Adrenal gland (tissue), 12 donors: ENCODE data around the gene RHEB. TPM values are rescaled to one million over a fixed set of nuclear protein-coding genes. Genes with fewer than 3 reads are reported as not detected.

ENCODE experiments used
- DNase-seq, 7 donors: peaks; one replicate each; pipeline ENCODE4 v3.0.0-alpha.2; 2019 to 2020
- H3K27ac ChIP-seq, 5 donors: fragments of 200-600 bp; sonication (generic) in 4 of 5; 1 replicate in 3 of 5; 2 replicates in 2 of 5; pipeline versions ENCODE4 v1.5.1 to v1.8.0; 2016 to 2020; ENCODE audit warnings: mild to moderate bottlenecking in 1 of 5
- H3K27me3 ChIP-seq: fragments of 200-600 bp; 2 replicates; pipeline ENCODE4 v1.8.0; 2021
- H3K36me3 ChIP-seq, 2 donors: fragments of 200-600 bp; replicated peaks in 1 of 2; 1 replicate in 1 of 2; 2 replicates in 1 of 2; pipeline versions ENCODE4 v1.5.1 to v1.8.0; 2018 to 2022
- H3K4me1 ChIP-seq, 2 donors: fragments of 200-600 bp; replicated peaks in 1 of 2; 1 replicate in 1 of 2; 2 replicates in 1 of 2; pipeline versions ENCODE4 v1.5.1 to v1.8.0; 2018 to 2021
- H3K4me3 ChIP-seq, 4 donors: fragments of 200-600 bp; sonication (generic) in 3 of 4; one replicate each; pipeline ENCODE4 v1.5.1; 2016 to 2018
- H3K9me3 ChIP-seq, 3 donors: fragments of 200-600 bp; sonication (generic) in 1 of 3; replicated peaks in 1 of 3; 1 replicate in 2 of 3; 2 replicates in 1 of 3; pipeline versions ENCODE4 v1.5.1 to v1.8.0; 2016 to 2021
- POLR2A ChIP-seq, 2 donors: fragments of 450-650 bp; IDR thresholded peaks; one replicate each; pipeline ENCODE4 v1.6.1; 2017; ENCODE audit warnings: antibody characterized with exemption in 2 of 2, mild to moderate bottlenecking in 2 of 2, moderate library complexity in 1 of 2
- WGBS, 4 donors: extraction: QIAGEN DNeasy Blood & Tissue Kit in 2 of 4; methylation state at CpG; one replicate each; pipeline versions ENCODE4 v1.1.5 to v1.1.7; 2013 to 2017; 5-methylcytosine and 5-hydroxymethylcytosine counted together
- intact Hi-C, 2 donors: fragments of 100-400 bp; cut with DNase I; formaldehyde crosslinking; loops; one replicate each; pipeline versions ENCODE4 v1.14.1 to v1.15.0; 2022 to 2023
- polyA plus RNA-seq, 3 donors: library from polyadenylated mRNA; stranded (reverse); fragments of 200-250 nt in 2 of 3; fragments of 350-450 nt in 1 of 3; fragmentation: Illumina TruSeq in 1 of 3; extraction: RNeasy Lipid Tissue Mini Kit (QIAGEN cat#74804) in 1 of 3; gene quantifications; one replicate each; pipeline ENCODE4 v1.2.3, GENCODE V29; 2013 to 2014
- total RNA-seq, 9 donors: library from RNA; depleted of rRNA in 4 of 9; stranded (reverse); fragments of >200 nt in 4 of 9; fragments of 120-200 nt in 1 of 9; fragmentation: NEBNext Ultra II Directional in 1 of 9; extraction: Animal tissue kit (Norgen Biotek cat#: 25700) in 1 of 9; gene quantifications; one replicate each; pipeline versions ENCODE4 v1.1.0 to v1.2.4, GENCODE V29; 2013 to 2023
- TF ChIP-seq, protein P1 (sequence below), 6 experiments: fragments of 450-650 bp in 4 of 6; fragments of 200-600 bp in 2 of 6; sonication (generic) in 1 of 6; IDR thresholded peaks; 1 replicate in 5 of 6; 2 replicates in 1 of 6; pipeline versions ENCODE4 v1.5.1 to v1.8.0; 2016 to 2021; ENCODE audit warnings: antibody characterized with exemption in 6 of 6, mild to moderate bottlenecking in 2 of 6, moderate library complexity in 1 of 6
- donor health status: healthy with polysubstance abuse.
- donor health status: Bipolar disorder and iron deficiency.
- donor health status: DM: yes; HTN: yes; CAD: no.
- donor health status: DM: no; HTN: no; CAD: no.
- donor health status: DM: no; HTN: no; CAD: no.
- donor health status: DM: yes; HTN: yes; CAD: no.

RHEB gene
- total and polyA plus RNA-seq, 12 donors = 66.3 to 309 (median 127) TPM

DNA sequence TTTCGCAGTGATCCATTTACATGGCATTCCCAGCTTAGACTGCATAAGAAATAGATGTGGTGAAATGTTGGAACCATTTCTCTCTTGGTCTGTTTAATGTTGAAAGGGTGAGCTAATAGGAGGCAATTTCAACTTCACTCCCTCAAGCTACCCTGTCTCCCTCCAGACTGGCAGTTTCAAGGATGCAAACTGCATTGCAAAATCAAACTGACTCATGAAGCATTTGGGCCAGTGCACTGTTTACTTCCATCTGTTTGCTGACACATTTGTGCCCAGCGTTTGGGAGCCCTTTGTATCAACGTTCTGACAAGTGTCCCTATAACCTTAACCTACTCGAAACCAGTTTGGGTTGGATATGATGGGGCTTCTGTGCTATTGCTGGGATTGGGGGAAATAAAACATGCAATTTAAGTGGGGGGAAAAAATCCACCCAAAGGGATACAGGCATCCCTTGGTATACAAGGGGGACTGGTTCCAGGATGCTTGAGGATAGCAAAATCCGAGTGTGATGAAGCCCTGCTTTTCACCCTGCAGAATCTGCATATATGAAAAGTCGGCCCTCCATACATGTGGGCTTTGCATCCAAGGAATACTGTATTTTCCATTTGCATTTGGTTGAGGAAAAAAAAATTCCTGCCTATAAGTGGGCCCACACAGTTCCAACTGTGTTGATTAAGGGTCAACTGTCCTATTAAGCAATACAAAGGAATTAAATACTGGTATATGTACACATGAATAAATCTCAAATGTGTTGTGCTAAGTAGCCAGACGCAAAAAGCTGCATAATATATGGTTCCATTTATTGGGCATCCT, 15.6 kb downstream of the RHEB start:
- no peaks in the 10 kb centered on the region for H3K27me3 ChIP-seq
- WGBS, 4 donors = 52 to 58% (median 56%) methylated on average over 7 of the region's 7 CpGs
- TF ChIP-seq POLR2A (IDR thresholded peaks at IDR 0.05) = peak in 1 of 2 donors; percentile 55
- TF ChIP-seq, protein P1, sequence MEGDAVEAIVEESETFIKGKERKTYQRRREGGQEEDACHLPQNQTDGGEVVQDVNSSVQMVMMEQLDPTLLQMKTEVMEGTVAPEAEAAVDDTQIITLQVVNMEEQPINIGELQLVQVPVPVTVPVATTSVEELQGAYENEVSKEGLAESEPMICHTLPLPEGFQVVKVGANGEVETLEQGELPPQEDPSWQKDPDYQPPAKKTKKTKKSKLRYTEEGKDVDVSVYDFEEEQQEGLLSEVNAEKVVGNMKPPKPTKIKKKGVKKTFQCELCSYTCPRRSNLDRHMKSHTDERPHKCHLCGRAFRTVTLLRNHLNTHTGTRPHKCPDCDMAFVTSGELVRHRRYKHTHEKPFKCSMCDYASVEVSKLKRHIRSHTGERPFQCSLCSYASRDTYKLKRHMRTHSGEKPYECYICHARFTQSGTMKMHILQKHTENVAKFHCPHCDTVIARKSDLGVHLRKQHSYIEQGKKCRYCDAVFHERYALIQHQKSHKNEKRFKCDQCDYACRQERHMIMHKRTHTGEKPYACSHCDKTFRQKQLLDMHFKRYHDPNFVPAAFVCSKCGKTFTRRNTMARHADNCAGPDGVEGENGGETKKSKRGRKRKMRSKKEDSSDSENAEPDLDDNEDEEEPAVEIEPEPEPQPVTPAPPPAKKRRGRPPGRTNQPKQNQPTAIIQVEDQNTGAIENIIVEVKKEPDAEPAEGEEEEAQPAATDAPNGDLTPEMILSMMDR (IDR thresholded peaks at IDR 0.05) = no peak
- no peak overlapping the region for H3K4me3 ChIP-seq
- no peaks in the 10 kb centered on the region for H3K9me3 ChIP-seq
- peak overlapping the region; percentile 8 to 73 (median 52) for H3K27ac ChIP-seq
- H3K36me3 ChIP-seq = no peaks in the 10 kb centered on the region
- H3K4me1 ChIP-seq = peaks cover 19 to 51% of the 10 kb centered on the region in 2 donors
- DNase-seq = peak; percentile 65 to 84 (median 80)
- intact Hi-C loops = no loop called here

DNA sequence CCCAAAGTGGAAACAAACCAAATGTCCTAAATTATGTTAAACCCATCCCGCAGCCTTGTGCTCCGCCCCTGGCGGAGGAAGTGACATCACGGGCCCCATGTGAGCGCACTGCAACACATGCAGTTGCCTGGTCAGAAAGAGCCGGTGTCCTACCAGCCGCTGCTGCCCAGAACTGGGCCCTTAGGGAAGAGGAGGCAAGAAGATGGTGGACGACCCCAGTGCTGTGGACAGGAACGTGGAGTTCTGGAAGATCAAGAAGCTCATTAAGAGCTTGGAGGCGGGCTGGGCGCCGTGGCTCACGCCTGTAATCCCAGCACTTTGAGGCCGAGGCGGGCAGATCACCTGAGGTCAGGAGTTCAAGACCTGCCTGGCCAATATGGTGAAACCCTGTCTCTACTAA, 18.0 kb downstream of the RHEB start:
- no peak overlapping the region for H3K4me3 ChIP-seq
- H3K36me3 ChIP-seq = no peaks in the 10 kb centered on the region
- no peaks in the 10 kb centered on the region for H3K27me3 ChIP-seq
- TF ChIP-seq, protein P1 (IDR thresholded peaks at IDR 0.05) = no peak
- TF ChIP-seq POLR2A (IDR thresholded peaks at IDR 0.05) = no peak
- 95 to 98% (median 96%) methylated on average over 14 to 15 of the region's 15 CpGs for WGBS, 4 donors
- no peak for DNase-seq
- H3K9me3 ChIP-seq = no peaks in the 10 kb centered on the region
- H3K27ac ChIP-seq = no peak overlapping the region
- intact Hi-C loops = no loop called here
- peaks cover 17 to 31% of the 10 kb centered on the region in 2 donors for H3K4me1 ChIP-seq

DNA sequence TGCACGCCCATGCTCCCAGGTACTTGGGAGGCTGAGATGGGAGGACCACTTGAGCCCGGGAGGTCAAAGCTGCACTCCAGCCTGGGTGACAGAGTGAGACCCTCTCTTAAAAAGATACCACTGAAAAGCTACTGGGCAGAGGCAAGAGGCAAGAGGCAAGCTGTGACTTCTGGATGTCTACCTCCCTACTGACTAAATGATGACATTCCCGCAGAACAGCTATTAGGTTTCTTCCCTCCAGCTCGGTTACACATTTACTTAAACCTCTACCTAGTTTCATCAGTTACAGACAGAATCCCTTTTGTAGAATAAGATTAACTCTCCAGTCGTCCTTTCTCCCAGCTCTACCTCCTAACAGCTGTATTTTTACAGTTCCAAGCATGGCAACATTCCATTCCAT, 21.2 kb downstream of the RHEB start:
- intact Hi-C loops = no loop called here
- DNase-seq = no peak
- H3K27me3 ChIP-seq = no peaks in the 10 kb centered on the region
- H3K4me1 ChIP-seq = peaks cover 9 to 42% of the 10 kb centered on the region in 2 donors
- no peaks in the 10 kb centered on the region for H3K36me3 ChIP-seq
- no peaks in the 10 kb centered on the region for H3K9me3 ChIP-seq
- H3K4me3 ChIP-seq = no peak overlapping the region
- WGBS, 4 donors = 88 to 91% (median 90%) methylated on average over 5 of the region's 5 CpGs
- no peak overlapping the region for H3K27ac ChIP-seq
- TF ChIP-seq, protein P1 (IDR thresholded peaks at IDR 0.05) = no peak
- no peak for TF ChIP-seq POLR2A (IDR thresholded peaks at IDR 0.05)

DNA sequence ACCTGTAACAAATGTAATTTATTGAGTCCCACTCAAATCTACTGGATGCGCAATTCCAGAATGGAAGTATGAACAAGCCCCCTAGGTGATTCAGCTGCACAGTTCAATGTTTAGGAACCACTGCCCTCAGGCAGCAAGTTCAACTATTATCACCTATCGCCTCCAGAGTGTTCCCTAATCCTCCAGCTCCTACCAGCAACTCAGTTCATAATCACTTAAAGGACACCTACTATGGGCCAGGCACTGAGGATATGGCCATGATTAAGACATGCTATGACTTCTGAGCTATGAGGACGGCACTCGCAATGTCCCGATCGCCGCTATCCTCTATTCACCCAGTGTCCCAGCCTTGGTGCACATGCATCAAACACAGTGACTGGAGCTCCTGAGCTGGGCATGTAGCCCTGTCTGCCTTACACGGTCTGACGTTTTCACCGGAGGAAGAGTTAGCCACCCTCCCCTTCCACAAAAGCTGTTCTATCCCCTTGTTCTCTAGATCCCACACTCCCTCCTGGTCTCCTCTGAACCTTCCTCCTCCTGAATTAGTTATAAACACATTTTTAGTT, 22.3 kb downstream of the RHEB start:
- H3K27me3 ChIP-seq = no peaks in the 10 kb centered on the region
- no peaks in the 10 kb centered on the region for H3K9me3 ChIP-seq
- TF ChIP-seq, protein P1 (IDR thresholded peaks at IDR 0.05) = no peak
- no peak for TF ChIP-seq POLR2A (IDR thresholded peaks at IDR 0.05)
- DNase-seq = no peak
- 87 to 93% (median 91%) methylated on average over 10 of the region's 10 CpGs for WGBS, 4 donors
- H3K4me3 ChIP-seq = no peak overlapping the region
- H3K27ac ChIP-seq = no peak overlapping the region
- peaks cover 3 to 40% of the 10 kb centered on the region in 2 donors for H3K4me1 ChIP-seq
- intact Hi-C loops = no loop called here
- no peaks in the 10 kb centered on the region for H3K36me3 ChIP-seq
